Measurements from ENCODE around the gene COX17. TPM values are rescaled to one million over a fixed set of nuclear protein-coding genes. Genes with fewer than 3 reads are reported as not detected.

COX17 gene
- total RNA-seq, 1 experiment from 2014 or later, result 51.3 TPM

- H3K27me3 Mint-ChIP-seq (ENCODE audit: unreplicated experiment), result peaks cover 3% of the 10 kb centered on the region
- no TSS peak for BruUV-seq (replicated peaks)
- H3K4me1 Mint-ChIP-seq (ENCODE audit: low read depth, unreplicated experiment), result peaks cover 8% of the 10 kb centered on the region
- CTCF ChIA-PET, result no interaction called here
- DNase-seq, result no peak
- no peaks in the 10 kb centered on the region for H3K36me3 Mint-ChIP-seq (ENCODE audit: insufficient read depth, unreplicated experiment)
- intact Hi-C loops (cut with micrococcal nuclease; ENCODE audit: unreplicated experiment), result no loop called here
- no peak for TF ChIP-seq CTCF (IDR thresholded peaks at IDR 0.05; ENCODE audit: unreplicated experiment)
- no peak overlapping the region for H3K4me3 Mint-ChIP-seq (ENCODE audit: low read depth, unreplicated experiment)
- no peak overlapping the region for H3K27ac Mint-ChIP-seq (ENCODE audit: unreplicated experiment)
- H3K9me3 Mint-ChIP-seq (ENCODE audit: low read depth, unreplicated experiment), result no peaks in the 10 kb centered on the region
Observed at GRCh38 chr3:119631516-119631915, 45.7 kb downstream of the COX17 start.

- H3K4me1 Mint-ChIP-seq (ENCODE audit: low read depth, unreplicated experiment), result peaks cover 8% of the 10 kb centered on the region
- H3K36me3 Mint-ChIP-seq (ENCODE audit: insufficient read depth, unreplicated experiment), result no peaks in the 10 kb centered on the region
- H3K9me3 Mint-ChIP-seq (ENCODE audit: low read depth, unreplicated experiment), result no peaks in the 10 kb centered on the region
Observed at GRCh38 chr3:119630880-119631329, 46.3 kb downstream of the COX17 start.

GRCh38 chr3:119630128-119630879, 46.9 kb downstream of the COX17 start:
- DNase-seq, result no peak
- intact Hi-C loops (cut with micrococcal nuclease; ENCODE audit: unreplicated experiment), result no loop called here

More at GRCh38 chr3:119630880-119631329, 46.3 kb downstream of the COX17 start:
- H3K4me3 Mint-ChIP-seq (ENCODE audit: low read depth, unreplicated experiment), result no peak overlapping the region
- no peak for DNase-seq
- H3K27ac Mint-ChIP-seq (ENCODE audit: unreplicated experiment), result no peak overlapping the region
- TF ChIP-seq CTCF (IDR thresholded peaks at IDR 0.05; ENCODE audit: unreplicated experiment), result no peak
- BruUV-seq (replicated peaks), result no TSS peak
- H3K27me3 Mint-ChIP-seq (ENCODE audit: unreplicated experiment), result peaks cover 9% of the 10 kb centered on the region
- intact Hi-C loops (cut with micrococcal nuclease; ENCODE audit: unreplicated experiment), result no loop called here
- CTCF ChIA-PET, result interaction anchor here (1.7 kb wide), 1 partner anchor 35 kb away, joined by 5 read pairs; no protein-coding TSS in a partner anchor

GRCh38 chr3:119628816-119629445, 48.3 kb downstream of the COX17 start:
- intact Hi-C loops (cut with micrococcal nuclease; ENCODE audit: unreplicated experiment), result no loop called here
- BruUV-seq (replicated peaks), result no TSS peak
- Mint-ChIP-seq H3K36me3 (ENCODE audit: insufficient read depth, unreplicated experiment) (peaks cover 4% of the 10 kb centered on the region), H3K27ac (ENCODE audit: unreplicated experiment) (no peak overlapping the region), H3K4me3 (ENCODE audit: low read depth, unreplicated experiment) (no peak overlapping the region), H3K4me1 (ENCODE audit: low read depth, unreplicated experiment) (peaks cover 8% of the 10 kb centered on the region), H3K9me3 (ENCODE audit: low read depth, unreplicated experiment) (no peaks in the 10 kb centered on the region), H3K27me3 (ENCODE audit: unreplicated experiment) (peaks cover 22% of the 10 kb centered on the region)
- DNase-seq, result no peak
- TF ChIP-seq CTCF (IDR thresholded peaks at IDR 0.05; ENCODE audit: unreplicated experiment), result no peak
- CTCF ChIA-PET, result no interaction called here

More at GRCh38 chr3:119630128-119630879, 46.9 kb downstream of the COX17 start:
- Mint-ChIP-seq H3K27ac (ENCODE audit: unreplicated experiment) (no peak overlapping the region), H3K4me3 (ENCODE audit: low read depth, unreplicated experiment) (no peak overlapping the region), H3K9me3 (ENCODE audit: low read depth, unreplicated experiment) (no peaks in the 10 kb centered on the region), H3K4me1 (ENCODE audit: low read depth, unreplicated experiment) (peaks cover 8% of the 10 kb centered on the region), H3K36me3 (ENCODE audit: insufficient read depth, unreplicated experiment) (peaks cover 2% of the 10 kb centered on the region), H3K27me3 (ENCODE audit: unreplicated experiment) (peaks cover 15% of the 10 kb centered on the region)
- BruUV-seq (replicated peaks), result no TSS peak
- no peak for TF ChIP-seq CTCF (IDR thresholded peaks at IDR 0.05; ENCODE audit: unreplicated experiment)
- CTCF ChIA-PET, result interaction anchor here (0.5 to 1.7 kb wide), 2 partner anchors 34 to 365 kb away, joined by 4 to 5 read pairs; no protein-coding TSS in a partner anchor

All from Calu3 (cell line).